ENCODE results near the gene TSC22D2.
"Not testable (repeated sequence)": the region's sequence is repeated elsewhere in the genome, so short reads cannot be mapped to it uniquely, and the experiment has no call there.

The TSC22D2 gene

GRCh38 chr3:150495563-150496168 is 87.6 kb downstream of the TSC22D2 start:
- DNase-seq (ENCODE audit: low read depth), result peak; percentile 53
- no peak overlapping the region for H3K4me3 ChIP-seq (ENCODE audit: low read length)
- TF ChIP-seq, protein P1, sequence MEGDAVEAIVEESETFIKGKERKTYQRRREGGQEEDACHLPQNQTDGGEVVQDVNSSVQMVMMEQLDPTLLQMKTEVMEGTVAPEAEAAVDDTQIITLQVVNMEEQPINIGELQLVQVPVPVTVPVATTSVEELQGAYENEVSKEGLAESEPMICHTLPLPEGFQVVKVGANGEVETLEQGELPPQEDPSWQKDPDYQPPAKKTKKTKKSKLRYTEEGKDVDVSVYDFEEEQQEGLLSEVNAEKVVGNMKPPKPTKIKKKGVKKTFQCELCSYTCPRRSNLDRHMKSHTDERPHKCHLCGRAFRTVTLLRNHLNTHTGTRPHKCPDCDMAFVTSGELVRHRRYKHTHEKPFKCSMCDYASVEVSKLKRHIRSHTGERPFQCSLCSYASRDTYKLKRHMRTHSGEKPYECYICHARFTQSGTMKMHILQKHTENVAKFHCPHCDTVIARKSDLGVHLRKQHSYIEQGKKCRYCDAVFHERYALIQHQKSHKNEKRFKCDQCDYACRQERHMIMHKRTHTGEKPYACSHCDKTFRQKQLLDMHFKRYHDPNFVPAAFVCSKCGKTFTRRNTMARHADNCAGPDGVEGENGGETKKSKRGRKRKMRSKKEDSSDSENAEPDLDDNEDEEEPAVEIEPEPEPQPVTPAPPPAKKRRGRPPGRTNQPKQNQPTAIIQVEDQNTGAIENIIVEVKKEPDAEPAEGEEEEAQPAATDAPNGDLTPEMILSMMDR (conservative IDR thresholded peaks at IDR 0.05; ENCODE audit: low read length), result peak; percentile 71

- peak; percentile 44 for DNase-seq (ENCODE audit: low read depth)
- TF ChIP-seq, protein P1 (conservative IDR thresholded peaks at IDR 0.05; ENCODE audit: low read length), result no peak
- H3K4me3 ChIP-seq (ENCODE audit: low read length), result no peak overlapping the region
These were observed 89.9 kb downstream of the TSC22D2 start for GRCh38 chr3:150497956-150498355.

- H3K4me3 ChIP-seq (ENCODE audit: low read length); DNase-seq (ENCODE audit: low read depth): not testable (repeated sequence)
These were observed 92.9 kb downstream of the TSC22D2 start for GRCh38 chr3:150500960-150501359.

DNA sequence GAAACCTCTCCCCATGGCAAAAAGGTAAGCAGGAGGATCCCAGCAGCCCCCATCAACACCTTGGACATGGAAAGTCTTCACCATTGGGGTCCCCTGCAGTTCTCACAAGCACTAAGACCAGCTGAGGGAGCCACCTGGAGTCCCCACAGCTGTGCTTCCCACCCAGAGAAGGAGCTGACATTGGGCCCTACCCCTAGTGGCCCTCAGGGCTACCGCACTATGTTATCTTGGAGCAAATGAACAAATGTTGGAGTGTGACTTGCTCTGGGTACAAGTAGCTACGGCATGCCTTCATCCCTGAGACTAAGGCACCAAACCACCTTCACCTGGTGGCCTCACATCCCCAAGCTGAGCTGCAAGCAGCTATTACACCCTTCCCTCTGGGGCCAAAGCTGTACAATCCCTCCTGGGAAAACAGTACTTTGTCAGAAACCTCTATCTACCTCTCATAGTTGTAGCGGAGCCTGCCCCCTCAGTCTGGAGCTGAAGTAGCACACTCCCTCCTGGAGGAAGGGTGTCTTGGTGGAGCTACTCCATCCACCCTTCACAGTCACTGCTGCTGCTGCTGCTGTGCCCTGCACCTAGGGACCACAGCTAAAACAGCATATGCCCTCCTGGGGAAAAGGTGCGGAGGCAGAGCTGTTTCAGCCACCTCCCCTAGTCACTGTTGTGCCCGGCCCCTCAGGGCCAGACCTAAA is 95.5 kb downstream of the TSC22D2 start:
- TF ChIP-seq, protein P1 (conservative IDR thresholded peaks at IDR 0.05; ENCODE audit: low read length), result no peak
- no peak for DNase-seq (ENCODE audit: low read depth)
- H3K4me3 ChIP-seq (ENCODE audit: low read length), result no peak overlapping the region

GRCh38 chr3:150504483-150504882 is 96.4 kb downstream of the TSC22D2 start:
- TF ChIP-seq, protein P1 (conservative IDR thresholded peaks at IDR 0.05; ENCODE audit: low read length), result no peak
- DNase-seq (ENCODE audit: low read depth), result no peak
- no peak overlapping the region for H3K4me3 ChIP-seq (ENCODE audit: low read length)

DNA sequence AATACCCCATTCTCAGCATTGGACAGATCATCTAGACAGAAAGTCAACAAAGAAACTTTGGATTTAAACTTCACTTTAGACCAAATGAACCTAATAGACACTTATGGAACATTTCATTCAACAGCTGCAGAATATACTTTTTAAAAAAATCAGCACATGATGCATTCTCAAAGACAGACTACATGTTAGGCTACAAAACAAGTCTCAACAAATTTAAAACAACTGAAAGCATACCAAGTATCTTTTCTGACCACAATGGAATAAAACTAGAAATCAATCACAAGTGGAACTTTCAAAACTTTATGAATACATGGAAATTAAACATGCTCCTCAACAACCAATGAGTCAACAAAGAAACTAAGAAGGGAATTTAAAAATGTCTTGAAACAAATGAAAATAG is 100.3 kb downstream of the TSC22D2 start:
- no peak overlapping the region for H3K4me3 ChIP-seq (ENCODE audit: low read length)
- TF ChIP-seq, protein P1 (conservative IDR thresholded peaks at IDR 0.05; ENCODE audit: low read length), result no peak
- DNase-seq (ENCODE audit: low read depth), result no peak

DNA sequence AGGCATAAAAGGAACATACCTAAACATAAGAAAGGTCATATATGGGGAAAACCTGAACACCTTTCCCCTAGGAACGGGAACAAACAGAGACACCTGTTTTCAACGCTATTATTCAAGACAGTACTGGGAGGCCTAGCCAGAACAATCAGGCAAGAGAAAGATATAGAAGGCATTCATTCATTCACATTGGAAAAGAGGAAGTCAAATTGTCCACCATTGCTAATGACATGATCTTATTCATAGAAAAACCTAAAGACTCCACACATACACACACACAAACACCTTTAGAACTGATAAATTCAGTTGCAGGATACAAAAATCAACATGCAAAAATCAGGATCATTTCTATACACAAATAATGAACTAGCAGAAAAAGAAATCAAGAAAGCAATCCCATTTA is 101.7 kb downstream of the TSC22D2 start:
- DNase-seq (ENCODE audit: low read depth), result no peak
- H3K4me3 ChIP-seq (ENCODE audit: low read length), result no peak overlapping the region
- TF ChIP-seq, protein P1 (conservative IDR thresholded peaks at IDR 0.05; ENCODE audit: low read length), result no peak
